Neural cell (in vitro differentiated cells): ENCODE data around the gene SZT2. TPM values are rescaled to one million over a fixed set of nuclear protein-coding genes. Genes with fewer than 3 reads are reported as not detected.
A peak's percentile ranks its signal among the peaks of the same experiment; 100 is the strongest.

Experiments used
- H2AFZ ChIP-seq: fragments of 200-600, 300-800 bp; sonication (generic), shearing (Covaris generic); 2 replicates; pipeline ENCODE4 v1.6.0; 2014; ENCODE audit warnings: low read depth, mild to moderate bottlenecking, antibody characterized with exemption, low read length, moderate library complexity
- H3F3A ChIP-seq: fragments of 200-600 bp; shearing (Covaris generic); 2 replicates; pipeline ENCODE4 v1.6.1; 2016; ENCODE audit warnings: mild to moderate bottlenecking, moderate library complexity, mixed read lengths, antibody characterized with exemption, low read length; ENCODE audit not compliant: insufficient read depth, poor library complexity, severe bottlenecking
- H3K27ac ChIP-seq: fragments of 200-600, 300-800 bp; sonication (generic), shearing (Covaris generic); 2 replicates; pipeline ENCODE4 v1.5.1; 2014; ENCODE audit warnings: mild to moderate bottlenecking, low read length, moderate library complexity
- H3K27me3 ChIP-seq: fragments of 300-800, 200-600 bp; sonication (generic), shearing (Covaris generic); 2 replicates; pipeline ENCODE4 v1.6.0; 2014; ENCODE audit warnings: mild to moderate bottlenecking, low read depth, low read length, moderate library complexity; ENCODE audit not compliant: insufficient read depth
- H3K36me3 ChIP-seq: fragments of 300-800, 200-600 bp; sonication (generic), shearing (Covaris generic); 2 replicates; pipeline ENCODE4 v1.5.1; 2014; ENCODE audit warnings: mild to moderate bottlenecking, antibody characterized with exemption, low read length, moderate library complexity; ENCODE audit not compliant: insufficient read depth
- H3K4me2 ChIP-seq: fragments of 300-800, 200-600 bp; sonication (generic), shearing (Covaris generic); 2 replicates; pipeline ENCODE4 v1.6.0; 2014; ENCODE audit warnings: mild to moderate bottlenecking, low read length
- H3K4me3 ChIP-seq: fragments of 300-800, 200-600 bp; sonication (generic), shearing (Covaris generic); 2 replicates; pipeline ENCODE4 v1.5.1; 2014; ENCODE audit warnings: mild to moderate bottlenecking, low read length, moderate library complexity
- H3K79me2 ChIP-seq: fragments of 200-600 bp; shearing (Covaris generic); replicated peaks from 2 replicates; pipeline ENCODE4 v1.6.0; 2014; ENCODE audit warnings: mild to moderate bottlenecking, low read length, moderate library complexity; ENCODE audit not compliant: insufficient read depth
- H3K9ac ChIP-seq: fragments of 300-800, 200-600 bp; sonication (generic), shearing (Covaris generic); 2 replicates; pipeline ENCODE4 v1.6.1; 2016; ENCODE audit warnings: mild to moderate bottlenecking, low read length, mixed read lengths
- H3K9me2 ChIP-seq: fragments of 200-600 bp; shearing (Covaris generic); 2 replicates; pipeline ENCODE4 v1.6.1; 2016; ENCODE audit warnings: mild to moderate bottlenecking, low read length, mixed read lengths; ENCODE audit not compliant: insufficient read depth
- H3K9me3 ChIP-seq: fragments of 200-600, 300-800 bp; sonication (generic), shearing (Covaris generic); 2 replicates; pipeline ENCODE4 v1.6.1; 2016; ENCODE audit warnings: mild to moderate bottlenecking, mixed run types, low read length, moderate library complexity, mixed read lengths
- H4K20me1 ChIP-seq: fragments of 200-600 bp; shearing (Covaris generic); 2 replicates; pipeline ENCODE4 v1.6.1; 2016; ENCODE audit warnings: mild to moderate bottlenecking, mixed run types; ENCODE audit not compliant: insufficient read depth
- EP300 ChIP-seq: fragments of 450-650 bp; conservative IDR thresholded peaks from 2 replicates; pipeline ENCODE4 v1.6.1; 2014; ENCODE audit warnings: antibody characterized with exemption, mild to moderate bottlenecking, moderate library complexity; ENCODE audit not compliant: poor library complexity, severe bottlenecking
- EZH2 ChIP-seq: fragments of 200-600, 300-800 bp; shearing (Covaris generic), sonication (generic); IDR thresholded peaks from 2 replicates; pipeline ENCODE4 v1.6.1; 2014; ENCODE audit warnings: antibody characterized with exemption, low read length, borderline replicate concordance, mild to moderate bottlenecking; ENCODE audit not compliant: insufficient read depth, poor library complexity, severe bottlenecking
- MXI1 ChIP-seq: fragments of 450-650 bp; conservative IDR thresholded peaks from 2 replicates; pipeline ENCODE4 v1.6.1; 2014; ENCODE audit warnings: antibody characterized with exemption, mild to moderate bottlenecking; ENCODE audit not compliant: poor library complexity, severe bottlenecking
- POLR2AphosphoS5 ChIP-seq: IDR thresholded peaks from 2 replicates; pipeline ENCODE4 v1.6.1; 2012
- RAD21 ChIP-seq: fragments of 450-650 bp; conservative IDR thresholded peaks from 2 replicates; pipeline ENCODE4 v1.6.1; 2014; ENCODE audit warnings: antibody characterized with exemption, mild to moderate bottlenecking, moderate library complexity
- SMC3 ChIP-seq: fragments of 450-650 bp; conservative IDR thresholded peaks from 2 replicates; pipeline ENCODE4 v1.6.1; 2014; ENCODE audit warnings: antibody characterized with exemption, mild to moderate bottlenecking, moderate library complexity; ENCODE audit not compliant: poor library complexity
- TAF1 ChIP-seq: IDR thresholded peaks from 2 replicates; pipeline ENCODE4 v1.6.1; 2012; ENCODE audit warnings: low read depth
- polyA plus RNA-seq: library from polyadenylated mRNA; depleted of rRNA; stranded (reverse); fragments of >200 nt; gene quantifications from 2 replicates; pipeline ENCODE4 v1.2.3, GENCODE V29; 2014
- TF ChIP-seq, protein P1 (sequence below): IDR thresholded peaks from 2 replicates; pipeline ENCODE4 v1.6.1; 2012; ENCODE audit warnings: borderline replicate concordance
- TF ChIP-seq, protein P2 (sequence below): fragments of 450-650 bp; IDR thresholded peaks from 2 replicates; pipeline ENCODE4 v1.5.1; 2014; ENCODE audit warnings: antibody characterized with exemption, mild to moderate bottlenecking, moderate library complexity; ENCODE audit not compliant: poor library complexity, severe bottlenecking

The SZT2 gene
- polyA plus RNA-seq, 1 donor from 2014 or later = 6.6 TPM

DNA sequence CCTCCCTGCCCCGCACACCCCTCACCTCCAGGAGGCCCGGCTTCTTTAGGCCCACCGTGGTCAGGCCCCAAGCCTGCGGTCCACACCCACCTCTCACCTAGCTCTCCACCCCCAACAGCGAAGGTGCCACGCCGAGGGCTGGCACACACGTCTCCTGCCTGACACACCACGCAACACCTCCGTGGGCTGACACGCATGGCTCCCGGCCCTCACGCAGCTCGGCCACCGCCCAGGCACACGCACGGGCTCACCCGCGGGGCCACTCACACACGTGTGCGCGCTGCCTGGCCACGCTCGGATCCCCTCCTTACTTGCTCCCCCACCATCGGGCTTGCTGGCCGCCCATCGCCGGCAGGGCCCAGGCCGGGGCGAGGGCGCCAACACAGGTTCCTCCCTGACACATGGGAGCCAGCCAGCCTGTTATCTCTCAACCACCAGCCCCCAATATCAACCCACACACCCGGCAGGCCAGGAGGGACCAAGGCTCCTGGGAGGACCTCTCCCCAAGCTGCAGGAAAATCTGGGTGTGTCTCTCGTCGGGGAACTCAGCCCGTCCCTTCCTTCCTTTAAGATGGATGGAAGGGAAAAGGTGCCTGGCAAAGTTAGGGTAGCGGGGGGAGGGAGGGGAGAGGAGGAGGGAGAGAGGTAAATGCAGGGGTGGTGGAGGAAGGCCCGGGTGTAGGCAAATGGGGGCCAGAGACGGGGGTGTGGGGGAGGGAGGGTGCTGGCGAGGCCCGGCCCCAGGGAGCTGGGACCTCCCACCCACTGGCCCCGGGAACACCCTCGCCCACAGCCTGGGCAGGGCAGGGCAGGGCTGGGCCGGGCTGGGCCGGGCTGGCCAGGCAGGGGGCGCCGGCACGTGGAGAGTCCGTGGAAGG lies 22.4 kb upstream of the SZT2 start:
- Histone ChIP-seq H2AFZ (no peak overlapping the region), H3K9me2 (no peaks in the 10 kb centered on the region), H3K27ac (no peak overlapping the region), H3K27me3 (no peaks in the 10 kb centered on the region), H3K79me2 (peaks cover 3% of the 10 kb centered on the region), H3F3A (no peaks in the 10 kb centered on the region), H4K20me1 (no peaks in the 10 kb centered on the region), H3K4me2 (no peak overlapping the region), H3K4me3 (peak overlapping the region; percentile 53), H3K36me3 (no peaks in the 10 kb centered on the region), H3K9ac (no peak overlapping the region), H3K9me3 (no peaks in the 10 kb centered on the region)
- TF ChIP-seq POLR2AphosphoS5 (no peak), MXI1 (no peak), SMC3 (no peak), EZH2 (no peak), RAD21 (no peak), EP300 (no peak), TAF1 (no peak)
- TF ChIP-seq, protein P1, sequence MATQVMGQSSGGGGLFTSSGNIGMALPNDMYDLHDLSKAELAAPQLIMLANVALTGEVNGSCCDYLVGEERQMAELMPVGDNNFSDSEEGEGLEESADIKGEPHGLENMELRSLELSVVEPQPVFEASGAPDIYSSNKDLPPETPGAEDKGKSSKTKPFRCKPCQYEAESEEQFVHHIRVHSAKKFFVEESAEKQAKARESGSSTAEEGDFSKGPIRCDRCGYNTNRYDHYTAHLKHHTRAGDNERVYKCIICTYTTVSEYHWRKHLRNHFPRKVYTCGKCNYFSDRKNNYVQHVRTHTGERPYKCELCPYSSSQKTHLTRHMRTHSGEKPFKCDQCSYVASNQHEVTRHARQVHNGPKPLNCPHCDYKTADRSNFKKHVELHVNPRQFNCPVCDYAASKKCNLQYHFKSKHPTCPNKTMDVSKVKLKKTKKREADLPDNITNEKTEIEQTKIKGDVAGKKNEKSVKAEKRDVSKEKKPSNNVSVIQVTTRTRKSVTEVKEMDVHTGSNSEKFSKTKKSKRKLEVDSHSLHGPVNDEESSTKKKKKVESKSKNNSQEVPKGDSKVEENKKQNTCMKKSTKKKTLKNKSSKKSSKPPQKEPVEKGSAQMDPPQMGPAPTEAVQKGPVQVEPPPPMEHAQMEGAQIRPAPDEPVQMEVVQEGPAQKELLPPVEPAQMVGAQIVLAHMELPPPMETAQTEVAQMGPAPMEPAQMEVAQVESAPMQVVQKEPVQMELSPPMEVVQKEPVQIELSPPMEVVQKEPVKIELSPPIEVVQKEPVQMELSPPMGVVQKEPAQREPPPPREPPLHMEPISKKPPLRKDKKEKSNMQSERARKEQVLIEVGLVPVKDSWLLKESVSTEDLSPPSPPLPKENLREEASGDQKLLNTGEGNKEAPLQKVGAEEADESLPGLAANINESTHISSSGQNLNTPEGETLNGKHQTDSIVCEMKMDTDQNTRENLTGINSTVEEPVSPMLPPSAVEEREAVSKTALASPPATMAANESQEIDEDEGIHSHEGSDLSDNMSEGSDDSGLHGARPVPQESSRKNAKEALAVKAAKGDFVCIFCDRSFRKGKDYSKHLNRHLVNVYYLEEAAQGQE = no peak
- TF ChIP-seq, protein P2, sequence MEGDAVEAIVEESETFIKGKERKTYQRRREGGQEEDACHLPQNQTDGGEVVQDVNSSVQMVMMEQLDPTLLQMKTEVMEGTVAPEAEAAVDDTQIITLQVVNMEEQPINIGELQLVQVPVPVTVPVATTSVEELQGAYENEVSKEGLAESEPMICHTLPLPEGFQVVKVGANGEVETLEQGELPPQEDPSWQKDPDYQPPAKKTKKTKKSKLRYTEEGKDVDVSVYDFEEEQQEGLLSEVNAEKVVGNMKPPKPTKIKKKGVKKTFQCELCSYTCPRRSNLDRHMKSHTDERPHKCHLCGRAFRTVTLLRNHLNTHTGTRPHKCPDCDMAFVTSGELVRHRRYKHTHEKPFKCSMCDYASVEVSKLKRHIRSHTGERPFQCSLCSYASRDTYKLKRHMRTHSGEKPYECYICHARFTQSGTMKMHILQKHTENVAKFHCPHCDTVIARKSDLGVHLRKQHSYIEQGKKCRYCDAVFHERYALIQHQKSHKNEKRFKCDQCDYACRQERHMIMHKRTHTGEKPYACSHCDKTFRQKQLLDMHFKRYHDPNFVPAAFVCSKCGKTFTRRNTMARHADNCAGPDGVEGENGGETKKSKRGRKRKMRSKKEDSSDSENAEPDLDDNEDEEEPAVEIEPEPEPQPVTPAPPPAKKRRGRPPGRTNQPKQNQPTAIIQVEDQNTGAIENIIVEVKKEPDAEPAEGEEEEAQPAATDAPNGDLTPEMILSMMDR = no peak

DNA sequence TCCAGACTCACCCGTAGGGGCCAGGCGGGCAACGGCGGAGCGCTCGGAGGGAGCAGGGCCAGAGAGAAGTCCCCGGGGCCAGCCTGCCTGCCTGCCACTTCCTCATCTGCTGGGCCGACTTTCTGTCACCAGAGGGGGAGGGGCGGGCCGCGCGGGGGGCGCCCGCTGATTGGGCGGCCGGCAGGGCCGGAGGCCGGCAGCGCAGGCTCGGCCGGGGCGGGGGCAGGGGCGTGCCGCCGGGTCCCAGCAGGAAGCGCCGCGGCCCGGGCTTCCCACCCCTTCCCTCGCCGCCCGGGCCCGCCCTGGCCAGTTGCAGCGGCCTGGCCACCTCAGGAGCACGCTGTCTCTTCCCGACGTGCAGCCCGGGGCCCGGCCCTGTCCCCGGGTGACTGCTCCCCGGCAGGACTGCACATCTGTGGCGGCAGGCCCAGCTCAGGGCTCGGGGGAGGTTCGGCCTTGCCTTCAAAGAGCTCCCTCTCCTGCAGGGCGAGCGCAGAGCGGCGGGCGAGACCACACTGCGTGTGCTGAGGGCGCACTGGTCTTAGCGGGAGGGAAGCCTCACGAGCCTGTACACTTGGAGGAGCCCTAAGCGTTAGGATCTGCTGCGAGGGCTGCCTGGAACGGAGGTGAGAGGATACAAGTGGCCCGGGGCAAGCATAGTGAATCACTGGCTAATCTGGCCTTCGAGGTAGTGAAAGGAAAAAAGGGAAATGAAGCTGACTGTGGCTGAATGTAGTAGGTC lies 21.6 kb upstream of the SZT2 start, which contains the start of gene ELOVL1:
Gene ELOVL1, minus strand, starts transcription at position 108 of the 742 bp plus-strand sequence. CDS start 2,402 bp downstream, outside the sequence.
- H4K20me1 ChIP-seq = no peaks in the 10 kb centered on the region
- H3F3A ChIP-seq = no peaks in the 10 kb centered on the region
- no peak within 1 kb of the TSS for H3K4me2 ChIP-seq
- TF ChIP-seq POLR2AphosphoS5 (no peak), RAD21 (peak; percentile 21), TAF1 (no peak), EP300 (no peak), MXI1 (peak; percentile 45), EZH2 (no peak), SMC3 (peak; percentile 46)
- TF ChIP-seq, protein P2 = peak; percentile 56
- TF ChIP-seq, protein P1 = no peak
- peak within 1 kb of the TSS; percentile 9 for H3K27ac ChIP-seq
- H3K9ac ChIP-seq = peak within 1 kb of the TSS; percentile 51
- peak within 1 kb of the TSS; percentile 14 for H2AFZ ChIP-seq
- H3K36me3 ChIP-seq = no peaks in the 10 kb centered on the region
- H3K9me3 ChIP-seq = no peaks in the 10 kb centered on the region
- H3K9me2 ChIP-seq = no peaks in the 10 kb centered on the region
- peak within 1 kb of the TSS; percentile 61 for H3K4me3 ChIP-seq
- H3K27me3 ChIP-seq = no peaks in the 10 kb centered on the region
- peaks cover 3% of the 10 kb centered on the region for H3K79me2 ChIP-seq
